ENCODE measurements around the gene TSKS. TPM values are rescaled to one million over a fixed set of nuclear protein-coding genes. Genes with fewer than 3 reads are reported as not detected.

The TSKS gene
- total RNA-seq, 4 donors from 2014 or later, result 0.22 to 0.81 TPM; not detected in 2

- 96% methylated on average over 17 to 20 of the region's 20 CpGs for WGBS, 2 donors
- intact Hi-C loops (cut with DNase I), result no loop called here
- Histone ChIP-seq H3K9me3 (no peaks in the 10 kb centered on the region), H3K27ac (no peak overlapping the region), H3K27me3 (no peaks in the 10 kb centered on the region), H3K36me3 (no peaks in the 10 kb centered on the region), H3K4me1 (no peaks in the 10 kb centered on the region), H3K4me3 (replicated peaks in 1 of 3) (no peak overlapping the region)
- no peak for DNase-seq
- no peak for TF ChIP-seq POLR2A (IDR thresholded peaks at IDR 0.05)
- TF ChIP-seq CTCF (IDR thresholded peaks at IDR 0.05), result no peak
These were observed 12.8 kb upstream of the TSKS start for GRCh38 chr19:49775742-49776370.

DNA sequence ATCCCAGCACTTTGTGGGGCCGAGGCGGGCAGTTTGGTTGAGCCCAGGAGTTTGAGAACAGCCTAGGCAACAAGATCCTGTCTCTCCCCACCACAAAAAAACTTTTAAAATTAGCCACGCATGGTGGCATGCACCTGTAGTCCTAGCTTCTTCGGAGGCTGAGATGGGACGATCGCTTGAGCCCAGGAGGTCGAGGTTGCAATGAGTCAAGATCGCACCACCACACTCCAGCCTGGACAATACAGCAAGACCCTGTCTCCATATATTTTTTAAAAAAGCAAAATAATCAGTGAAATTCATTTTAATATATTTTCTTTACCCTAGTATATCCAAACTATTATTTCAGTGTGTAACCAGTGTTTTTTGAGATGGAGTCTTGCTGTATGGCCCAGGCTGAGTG lies 11.9 kb upstream of the TSKS start:
- no peak overlapping the region for H3K4me3 ChIP-seq (replicated peaks in 1 of 3)
- intact Hi-C loops (cut with DNase I), result no loop called here
- H3K36me3 ChIP-seq, result no peaks in the 10 kb centered on the region
- TF ChIP-seq POLR2A (IDR thresholded peaks at IDR 0.05), result no peak
- TF ChIP-seq CTCF (IDR thresholded peaks at IDR 0.05), result no peak
- H3K4me1 ChIP-seq, result no peaks in the 10 kb centered on the region
- no peak for DNase-seq
- H3K27ac ChIP-seq, result no peak overlapping the region
- H3K9me3 ChIP-seq, result no peaks in the 10 kb centered on the region
- 85 to 94% methylated on average over 8 of the region's 8 CpGs for WGBS, 2 donors
- H3K27me3 ChIP-seq, result no peaks in the 10 kb centered on the region

DNA sequence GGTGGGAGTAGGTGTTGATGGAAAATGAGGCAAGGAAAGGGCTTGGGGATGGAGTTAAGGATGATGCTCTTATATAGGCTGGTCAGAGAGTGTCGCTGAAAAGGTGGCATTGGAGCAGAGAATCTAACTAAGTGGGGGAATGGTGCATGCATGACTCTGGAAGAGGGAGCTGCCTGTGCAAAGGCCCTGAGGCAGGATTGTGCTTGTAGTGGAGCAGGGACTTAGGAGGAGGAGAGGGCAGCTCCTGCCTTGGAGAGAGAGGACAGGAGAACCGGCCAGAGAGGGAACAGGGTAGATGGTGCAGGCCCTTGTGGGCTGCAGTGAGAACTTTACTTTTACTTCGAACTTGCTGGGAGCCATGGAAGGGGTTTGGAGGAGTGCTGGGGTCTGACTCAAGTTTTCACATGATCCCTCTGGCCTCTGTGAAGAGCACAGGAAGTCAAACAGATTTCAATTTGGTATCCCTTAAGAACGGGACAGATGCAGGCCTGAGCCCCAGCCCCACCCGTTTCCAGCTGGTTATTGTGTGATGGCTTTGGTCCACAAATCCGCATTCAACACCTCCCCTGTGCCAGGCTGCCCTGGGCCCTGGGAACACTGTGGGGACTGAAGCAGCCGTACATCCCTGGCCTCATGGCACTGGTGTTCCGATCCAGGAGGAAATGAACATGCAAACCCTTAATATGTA lies 10.7 kb upstream of the TSKS start:
- Histone ChIP-seq H3K4me3 (replicated peaks in 1 of 3) (no peak overlapping the region), H3K27me3 (no peaks in the 10 kb centered on the region), H3K9me3 (no peaks in the 10 kb centered on the region), H3K4me1 (peaks cover 0 to 3% of the 10 kb centered on the region in 2 donors), H3K36me3 (no peaks in the 10 kb centered on the region), H3K27ac (no peak overlapping the region)
- intact Hi-C loops (cut with DNase I), result no loop called here
- 75 to 85% methylated on average over 8 of the region's 8 CpGs for WGBS, 2 donors
- DNase-seq, result no peak
- TF ChIP-seq POLR2A (IDR thresholded peaks at IDR 0.05) (no peak), CTCF (IDR thresholded peaks at IDR 0.05) (no peak)

DNA sequence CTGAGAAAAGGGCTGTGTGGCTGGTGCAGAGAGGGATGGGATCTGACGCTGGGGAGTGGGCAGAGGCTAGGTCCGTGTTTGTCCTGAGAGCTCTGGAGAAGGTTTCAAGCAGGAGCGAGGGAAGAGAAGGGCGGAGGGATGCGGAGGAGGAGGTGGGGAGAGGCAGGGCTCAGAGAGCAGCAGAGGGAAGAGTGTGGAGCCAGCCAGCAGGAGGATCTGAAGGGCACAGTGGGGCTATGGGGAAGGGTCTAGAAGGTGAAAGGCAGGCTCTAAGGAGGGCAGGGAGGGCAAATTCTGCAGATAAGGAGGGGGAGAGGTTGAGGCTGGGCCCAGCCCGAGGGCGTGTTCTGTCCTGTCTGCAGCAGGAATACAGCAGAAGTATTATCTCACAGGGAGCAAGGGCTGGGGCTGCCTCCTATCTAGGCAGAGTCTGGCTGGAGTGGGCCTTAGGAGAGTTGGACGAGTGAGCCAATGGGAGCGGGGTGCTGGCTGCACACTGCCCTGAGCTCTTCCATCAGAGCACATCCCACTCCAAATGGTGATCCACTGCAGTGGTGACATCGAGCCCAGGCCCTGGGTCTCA lies 9.8 kb upstream of the TSKS start:
- Histone ChIP-seq H3K27me3 (no peaks in the 10 kb centered on the region), H3K9me3 (no peaks in the 10 kb centered on the region), H3K4me1 (peaks cover 7 to 12% of the 10 kb centered on the region in 2 donors), H3K36me3 (no peaks in the 10 kb centered on the region), H3K4me3 (replicated peaks in 1 of 3) (no peak overlapping the region), H3K27ac (no peak overlapping the region)
- DNase-seq, result no peak
- intact Hi-C loops (cut with DNase I), result no loop called here
- WGBS, 2 donors, result 92% methylated on average over 9 to 10 of the region's 10 CpGs
- TF ChIP-seq CTCF (IDR thresholded peaks at IDR 0.05) (no peak), POLR2A (IDR thresholded peaks at IDR 0.05) (no peak)

- Histone ChIP-seq H3K4me1 (peaks cover 7 to 16% of the 10 kb centered on the region in 2 donors), H3K27me3 (no peaks in the 10 kb centered on the region), H3K4me3 (replicated peaks in 1 of 3) (no peak overlapping the region), H3K9me3 (no peaks in the 10 kb centered on the region), H3K36me3 (no peaks in the 10 kb centered on the region), H3K27ac (no peak overlapping the region)
- 91 to 92% methylated on average over 13 of the region's 13 CpGs for WGBS, 2 donors
- no peak for DNase-seq
- intact Hi-C loops (cut with DNase I), result no loop called here
- TF ChIP-seq POLR2A (IDR thresholded peaks at IDR 0.05) (no peak), CTCF (IDR thresholded peaks at IDR 0.05) (no peak)
These were observed 8.6 kb upstream of the TSKS start for GRCh38 chr19:49771674-49772139.

Measured in thyroid gland (tissue), 4 donors.